ENCODE results near the gene ARHGEF39. TPM values are rescaled to one million over a fixed set of nuclear protein-coding genes. Genes with fewer than 3 reads are reported as not detected.
A peak's percentile ranks its signal among the peaks of the same experiment; 100 is the strongest.
"Not testable (repeated sequence)": the region's sequence is repeated elsewhere in the genome, so short reads cannot be mapped to it uniquely, and the experiment has no call there.

The ARHGEF39 gene
- total RNA-seq, 1 donor from 2014 or later, result 0.22 TPM

DNA sequence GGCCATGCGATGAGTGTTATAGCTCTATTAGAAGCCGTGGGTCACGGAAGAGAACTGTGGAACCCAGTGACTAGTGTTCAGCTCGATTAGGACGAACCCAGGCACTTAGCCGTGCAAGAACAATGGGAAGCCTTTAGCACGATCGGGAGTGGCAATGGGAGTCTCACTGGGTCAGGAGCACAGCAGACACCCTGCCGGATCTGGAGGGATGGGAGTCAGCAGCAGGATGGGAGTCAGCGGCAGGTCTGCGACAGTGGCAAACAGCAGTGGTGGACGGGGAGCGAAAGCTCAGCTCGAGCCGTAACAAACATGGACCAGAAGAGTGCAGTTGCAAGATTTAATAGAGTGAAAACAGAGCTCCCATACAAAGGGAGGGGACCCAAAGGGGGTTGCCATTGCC, 24.6 kb downstream of the ARHGEF39 start:
- not testable (repeated sequence) for DNase-seq (ENCODE audit: missing footprints); ATAC-seq
- intact Hi-C loops (cut with DNase I), result loop anchor here (10.0 kb wide), 1 partner anchor 244 kb away; no protein-coding TSS in a partner anchor

DNA sequence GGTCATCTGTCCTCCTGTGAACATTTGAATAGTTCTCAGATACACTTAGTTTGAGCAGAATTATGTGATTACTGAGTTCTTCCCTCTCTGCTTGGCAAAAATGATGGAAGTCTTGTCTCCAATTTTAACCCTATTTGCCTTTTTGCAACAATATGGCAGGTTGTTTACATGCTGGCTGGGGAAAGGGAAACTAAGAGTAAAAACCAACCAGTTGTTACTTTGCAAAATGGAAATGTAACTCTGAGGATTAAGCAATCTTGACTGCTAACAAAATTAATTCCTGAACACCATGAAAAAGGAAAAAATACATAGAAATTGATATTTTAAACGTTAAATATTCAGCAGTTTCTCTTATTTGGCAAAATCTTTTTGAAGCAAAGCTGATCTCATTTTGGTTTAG, 25.4 kb downstream of the ARHGEF39 start:
- DNase-seq (ENCODE audit: missing footprints) (no peak), ATAC-seq (no peak)
- intact Hi-C loops (cut with DNase I), result loop anchor here (10.0 kb wide), 1 partner anchor 245 kb away; no protein-coding TSS in a partner anchor

DNA sequence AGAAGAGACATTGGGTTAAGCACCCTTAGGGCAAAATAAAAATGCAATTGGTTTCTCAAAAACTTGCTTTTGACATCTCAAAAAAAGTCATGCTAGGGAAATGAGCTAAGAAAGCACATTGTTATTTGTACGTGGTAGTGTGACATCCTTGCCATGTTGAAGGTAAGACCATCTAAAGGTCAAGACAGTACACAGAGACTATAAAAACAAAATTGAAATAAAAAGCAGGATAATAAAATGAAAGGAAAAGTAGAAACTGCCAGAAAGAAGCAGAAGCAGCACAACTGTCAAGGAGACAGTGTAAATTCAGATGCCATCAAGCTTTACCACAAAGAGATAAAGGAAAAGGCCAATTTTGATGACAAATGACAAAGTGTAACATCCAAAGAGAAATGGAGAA, 25.8 kb downstream of the ARHGEF39 start:
- ATAC-seq; DNase-seq (ENCODE audit: missing footprints); intact Hi-C loops (cut with DNase I): not testable (repeated sequence)

DNA sequence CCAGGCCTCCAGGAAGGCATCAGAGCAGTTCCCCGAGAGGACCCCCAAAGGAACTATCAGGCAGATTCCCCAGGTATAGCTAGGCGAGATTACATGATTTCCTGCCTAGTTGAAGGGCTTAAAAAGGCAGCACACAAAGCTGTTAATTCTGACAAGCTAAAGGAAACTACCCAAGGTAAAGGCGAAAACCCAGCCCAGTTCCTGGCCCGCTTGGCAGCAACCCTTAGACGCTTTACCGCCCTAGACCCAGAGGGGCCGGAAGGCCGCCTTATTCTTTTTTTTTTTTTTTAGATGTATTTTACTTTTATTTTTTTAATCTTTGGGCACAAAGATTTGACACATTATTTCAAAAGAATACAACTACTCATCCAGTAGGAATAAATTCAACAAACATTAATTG, 26.2 kb downstream of the ARHGEF39 start:
- ATAC-seq; intact Hi-C loops (cut with DNase I); DNase-seq (ENCODE audit: missing footprints): not testable (repeated sequence)

DNA sequence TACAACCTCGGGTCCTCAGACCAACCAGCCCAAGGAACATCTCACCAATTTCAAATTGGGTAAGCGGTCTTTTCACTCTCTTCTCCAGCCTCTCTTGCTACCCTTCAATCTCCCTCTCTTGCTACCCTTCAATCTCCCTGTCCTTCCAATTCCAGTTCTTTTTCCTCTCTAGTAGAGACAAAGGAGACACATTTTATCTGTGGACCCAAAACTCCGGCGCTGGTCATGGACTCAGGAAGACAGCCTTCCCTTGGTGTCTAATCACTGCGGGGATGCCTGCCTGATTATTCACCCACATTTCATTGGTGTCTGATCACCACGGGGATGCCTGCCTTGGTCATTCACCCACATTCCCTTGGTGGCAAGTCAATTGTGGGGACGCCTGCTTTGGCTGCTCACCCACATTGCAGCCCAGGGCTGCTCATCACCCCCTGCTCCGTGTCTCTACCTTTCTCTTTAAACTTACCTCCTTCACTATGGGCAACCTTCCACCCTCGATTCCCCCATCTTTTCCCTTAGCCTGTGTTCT, 27.5 kb downstream of the ARHGEF39 start:
- DNase-seq (ENCODE audit: missing footprints); intact Hi-C loops (cut with DNase I); ATAC-seq: not testable (repeated sequence)

DNA sequence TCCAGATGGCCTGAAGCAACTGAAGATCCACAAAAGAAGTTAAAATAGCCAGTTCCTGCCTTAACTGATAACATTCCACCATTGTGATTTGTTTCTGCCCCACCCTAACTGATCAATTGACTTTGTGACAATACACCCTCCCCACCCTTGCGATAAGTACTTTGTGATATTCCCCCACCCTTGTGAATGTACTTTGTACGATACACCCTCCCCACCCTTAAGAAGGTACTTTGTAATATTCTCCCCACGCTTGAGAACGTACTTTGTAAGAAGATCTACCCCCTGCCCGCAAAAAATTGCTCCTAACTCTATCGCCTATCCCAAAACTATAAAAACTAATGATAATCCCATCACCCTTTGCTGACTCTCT, 28.1 kb downstream of the ARHGEF39 start:
- intact Hi-C loops (cut with DNase I); ATAC-seq; DNase-seq (ENCODE audit: missing footprints): not testable (repeated sequence)

DNA sequence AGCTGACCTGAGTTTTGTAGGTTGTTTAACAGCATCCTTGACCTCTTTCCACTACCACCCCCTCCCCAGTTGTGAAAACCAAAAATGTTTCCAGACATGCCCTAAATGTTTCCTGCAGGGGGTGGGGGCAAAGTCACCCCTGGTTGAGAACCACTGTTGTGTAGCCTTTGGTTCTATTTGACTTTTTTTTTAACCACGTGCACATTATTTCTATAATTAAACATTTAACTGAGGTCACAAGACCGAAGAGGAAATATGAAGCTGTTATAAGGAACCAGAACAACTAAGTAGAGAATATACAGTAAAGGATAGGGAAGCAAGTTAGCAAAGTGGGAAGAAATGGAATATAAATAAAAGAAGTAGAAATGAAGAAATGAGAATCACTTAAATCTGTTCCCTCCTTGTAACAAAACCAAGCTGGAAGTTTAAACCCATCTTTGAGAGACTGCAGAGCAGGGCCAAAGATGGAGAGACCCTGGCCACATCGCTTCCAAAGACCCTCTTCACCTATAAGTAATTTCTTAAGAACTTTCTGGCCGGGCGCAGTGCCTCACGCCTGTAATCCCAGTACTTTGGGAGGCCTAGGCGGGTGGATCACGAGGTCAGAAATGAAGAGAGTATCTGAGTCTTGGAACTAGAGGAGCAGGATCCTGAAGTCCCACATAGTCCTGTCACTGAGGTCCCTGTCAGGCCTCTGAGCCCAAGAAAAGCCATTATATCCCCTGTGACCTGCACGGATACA, 28.7 kb downstream of the ARHGEF39 start:
- DNase-seq (ENCODE audit: missing footprints), result no peak
- intact Hi-C loops (cut with DNase I), result no loop called here
- ATAC-seq, result no peak

DNA sequence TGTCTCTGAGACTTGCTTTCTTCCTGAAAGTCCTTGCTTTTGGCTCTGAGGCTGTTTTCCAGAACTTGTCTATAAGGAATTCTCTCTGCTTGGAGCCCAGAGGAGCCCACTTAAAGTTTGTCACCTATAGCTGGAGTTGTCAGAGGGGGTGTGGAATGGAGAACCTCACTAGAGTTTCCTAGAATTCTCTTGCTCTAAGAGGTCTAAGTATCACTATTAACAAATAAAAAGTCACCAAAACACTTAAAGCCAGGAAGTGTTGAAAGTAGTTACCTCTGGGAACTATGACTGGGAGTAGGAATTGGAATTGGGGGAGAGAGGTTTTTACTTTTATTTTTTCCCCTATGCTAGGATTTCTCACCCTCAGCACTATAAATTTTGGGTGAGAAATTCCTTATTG, 29.3 kb downstream of the ARHGEF39 start:
- DNase-seq (ENCODE audit: missing footprints) (no peak), ATAC-seq (no peak)
- intact Hi-C loops (cut with DNase I), result no loop called here

DNA sequence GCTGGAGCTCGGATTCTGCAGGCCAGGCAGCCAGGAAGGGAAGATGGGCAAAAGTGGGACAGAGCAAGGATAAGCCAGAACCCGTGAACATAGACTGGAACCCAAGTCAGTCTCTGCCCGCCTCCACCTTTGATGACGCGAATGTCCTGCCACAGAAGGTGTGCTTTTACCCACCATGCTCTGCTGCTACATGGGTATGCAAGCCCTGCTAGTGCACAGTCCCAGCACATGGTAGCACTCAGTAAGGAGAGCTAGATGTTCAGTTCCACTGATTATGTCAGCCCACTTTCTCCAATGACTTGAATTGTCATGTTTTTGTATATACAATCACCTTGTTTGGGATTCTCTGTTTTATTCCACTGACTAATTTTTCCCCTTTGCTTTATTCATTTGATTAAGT, 35.4 kb downstream of the ARHGEF39 start:
- ATAC-seq (no peak), DNase-seq (ENCODE audit: missing footprints) (no peak)
- intact Hi-C loops (cut with DNase I), result no loop called here

DNA sequence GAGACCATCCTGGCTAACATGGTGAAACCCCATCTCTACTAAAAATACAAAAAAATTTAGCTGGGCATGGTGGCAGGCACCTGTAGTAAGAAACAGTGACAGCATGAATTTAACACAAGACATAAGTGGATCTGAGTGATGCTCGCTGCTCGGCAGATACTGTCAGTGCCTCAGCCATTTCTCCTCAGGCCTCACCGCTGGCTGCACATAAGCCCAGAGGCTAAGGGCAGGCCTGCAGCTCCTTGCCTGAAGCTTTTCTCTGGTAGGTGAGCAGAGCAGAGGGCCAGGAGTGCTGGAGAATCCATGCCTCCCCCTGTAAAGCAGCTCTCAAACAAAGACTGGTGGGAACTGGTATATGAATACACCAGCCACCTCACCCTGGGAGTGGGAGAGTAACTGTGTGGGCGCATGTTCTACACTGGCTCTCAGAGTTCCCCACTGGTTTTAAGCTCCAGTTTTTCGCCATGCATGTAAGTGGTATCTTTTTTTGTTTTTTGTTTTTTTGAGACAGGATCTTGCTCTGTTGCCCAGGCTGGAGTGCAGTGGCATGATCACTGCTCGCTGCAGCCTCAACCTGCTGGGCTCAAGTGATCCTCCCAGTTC, 36.5 kb downstream of the ARHGEF39 start:
- intact Hi-C loops (cut with DNase I), result no loop called here
- no peak for DNase-seq (ENCODE audit: missing footprints)
- ATAC-seq, result no peak

DNA sequence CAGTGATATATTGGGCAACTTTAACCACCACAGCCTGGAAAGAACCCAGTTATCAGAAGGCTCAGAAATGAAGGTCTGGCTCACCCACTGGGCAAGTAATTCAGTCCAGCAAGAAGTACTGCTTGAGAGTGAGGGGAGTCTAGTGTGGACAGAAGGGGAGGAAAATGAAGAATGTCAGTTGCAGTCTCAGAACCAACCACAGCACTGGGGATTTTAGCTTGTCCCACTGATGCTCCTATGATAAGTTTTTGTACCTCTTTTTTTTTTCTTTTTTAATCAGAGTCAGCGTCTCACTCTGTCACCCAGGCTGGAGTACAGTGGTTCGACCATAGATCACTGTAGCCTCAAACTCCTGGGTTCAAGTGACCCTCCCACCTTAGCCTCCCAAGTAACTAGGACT, 37.4 kb downstream of the ARHGEF39 start:
- ATAC-seq (no peak), DNase-seq (ENCODE audit: missing footprints) (no peak)
- intact Hi-C loops (cut with DNase I), result no loop called here

DNA sequence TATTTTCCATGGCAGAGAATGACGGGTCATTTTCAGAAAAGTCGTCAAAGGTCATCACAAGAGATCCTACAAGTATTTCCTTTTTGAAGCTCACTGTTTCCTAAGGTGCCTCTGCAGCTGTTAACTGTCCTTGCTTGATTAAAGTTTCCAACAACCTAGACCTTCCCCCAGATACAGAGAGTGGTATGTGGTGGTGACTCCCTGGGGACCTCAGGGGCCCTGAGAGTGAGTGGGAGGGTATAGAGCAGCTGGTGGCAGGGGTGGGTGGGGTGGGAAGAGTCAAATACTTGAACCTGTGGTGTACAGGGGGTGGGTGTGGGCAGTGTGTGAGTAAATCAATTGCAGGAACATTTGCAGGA, 45.2 kb downstream of the ARHGEF39 start:
- intact Hi-C loops (cut with DNase I), result no loop called here
- no peak for DNase-seq (ENCODE audit: missing footprints)
- ATAC-seq, result no peak

DNA sequence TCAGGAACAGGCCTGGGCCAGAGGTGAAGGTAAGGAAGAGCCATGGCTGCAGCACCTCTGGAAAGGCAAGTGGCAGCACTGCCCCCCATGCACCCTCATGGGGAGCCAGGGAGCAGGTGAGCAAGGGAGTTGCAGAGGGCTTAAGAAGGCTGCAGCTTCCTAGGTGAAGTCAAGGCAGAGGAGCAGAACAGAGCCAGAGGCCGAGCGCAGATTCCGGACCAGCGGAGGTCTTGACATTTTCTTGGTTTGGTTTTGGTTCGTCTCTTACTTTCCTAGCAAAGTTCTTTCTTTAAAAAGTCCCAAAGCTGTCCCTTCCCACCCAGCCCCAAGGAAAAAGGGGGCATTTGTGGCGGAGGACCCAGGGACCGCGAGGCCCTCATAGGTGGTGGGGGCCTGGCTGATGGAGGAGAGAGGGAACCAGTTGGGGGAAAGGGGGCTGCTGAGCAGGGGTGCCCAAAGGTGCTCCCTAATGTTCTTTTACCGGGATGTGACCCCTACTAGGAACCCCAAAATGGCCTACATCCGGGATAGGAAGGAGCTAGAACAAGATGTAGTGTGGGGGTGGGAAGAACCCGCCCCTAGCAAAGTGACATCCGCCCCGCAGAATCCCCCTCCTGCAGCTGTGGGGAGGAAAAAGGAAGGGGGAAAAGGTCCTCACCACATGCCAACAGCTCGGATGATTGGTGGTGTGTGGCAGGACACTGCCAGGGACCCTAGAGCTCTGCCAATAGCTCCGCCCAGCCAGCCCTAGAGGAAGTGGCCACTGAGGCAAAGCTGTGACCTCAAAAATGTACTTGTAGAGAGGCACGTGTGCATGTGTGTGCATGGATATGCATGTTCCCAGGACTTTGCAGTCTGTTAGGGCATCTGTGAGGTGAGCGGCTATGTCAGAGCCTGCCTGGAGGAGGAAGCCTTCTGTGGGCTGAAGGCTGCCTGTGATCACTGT, 45.9 kb downstream of the ARHGEF39 start:
- DNase-seq (ENCODE audit: missing footprints) (no peak), ATAC-seq (peak; percentile 33)
- intact Hi-C loops (cut with DNase I), result no loop called here

DNA sequence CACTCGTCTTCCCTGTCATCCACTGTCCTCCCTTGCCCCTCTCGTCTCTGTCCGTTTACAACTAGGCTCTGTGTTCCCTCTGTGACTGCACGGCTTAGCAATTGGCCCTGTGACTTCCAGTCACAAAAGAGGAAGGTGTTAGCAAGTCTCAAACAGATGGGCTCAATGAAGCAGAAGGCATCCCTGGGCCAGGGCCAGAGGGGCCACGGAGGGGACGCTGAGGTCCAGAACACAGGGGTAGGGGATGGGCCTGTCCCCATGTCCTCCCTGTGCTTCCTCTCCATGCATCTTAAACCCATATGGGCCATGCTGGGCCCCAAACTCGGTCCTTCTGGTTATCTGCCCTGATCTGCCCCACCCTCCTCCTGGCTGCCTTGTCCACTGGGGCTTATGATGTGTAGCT, 46.7 kb downstream of the ARHGEF39 start, which contains the start of gene CD72:
Gene CD72 (minus strand): TSS at position 89 of the 403 bp plus-strand sequence. CDS start 110 bp downstream, outside the sequence.
- intact Hi-C loops (cut with DNase I), result no loop called here

DNA sequence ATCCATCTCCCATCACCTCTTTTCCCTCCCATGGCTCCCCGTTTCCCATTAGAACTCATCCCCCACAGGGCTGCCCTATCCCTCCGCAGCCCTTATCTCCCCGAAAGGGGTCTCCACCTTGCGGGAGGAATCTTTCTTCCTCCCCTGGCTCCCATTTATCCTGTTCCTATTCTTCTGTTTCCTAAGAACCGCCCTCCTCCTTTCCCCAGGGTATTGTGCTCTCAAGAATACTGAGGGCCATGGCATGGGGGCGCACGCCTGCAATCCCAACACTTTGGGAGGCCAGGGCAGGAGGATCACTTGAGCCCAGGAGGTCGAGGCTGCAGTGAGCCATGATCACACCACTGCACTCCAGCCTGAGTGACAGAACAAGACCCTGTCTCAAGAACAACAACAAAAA, 47.4 kb downstream of the ARHGEF39 start:
- intact Hi-C loops (cut with DNase I), result no loop called here
- no peak for ATAC-seq
- no peak for DNase-seq (ENCODE audit: missing footprints)

More for the DNA sequence above, 46.7 kb downstream of the ARHGEF39 start, which contains the start of gene CD72:
- DNase-seq (ENCODE audit: missing footprints), result no peak
- ATAC-seq, result peak; percentile 40

DNA sequence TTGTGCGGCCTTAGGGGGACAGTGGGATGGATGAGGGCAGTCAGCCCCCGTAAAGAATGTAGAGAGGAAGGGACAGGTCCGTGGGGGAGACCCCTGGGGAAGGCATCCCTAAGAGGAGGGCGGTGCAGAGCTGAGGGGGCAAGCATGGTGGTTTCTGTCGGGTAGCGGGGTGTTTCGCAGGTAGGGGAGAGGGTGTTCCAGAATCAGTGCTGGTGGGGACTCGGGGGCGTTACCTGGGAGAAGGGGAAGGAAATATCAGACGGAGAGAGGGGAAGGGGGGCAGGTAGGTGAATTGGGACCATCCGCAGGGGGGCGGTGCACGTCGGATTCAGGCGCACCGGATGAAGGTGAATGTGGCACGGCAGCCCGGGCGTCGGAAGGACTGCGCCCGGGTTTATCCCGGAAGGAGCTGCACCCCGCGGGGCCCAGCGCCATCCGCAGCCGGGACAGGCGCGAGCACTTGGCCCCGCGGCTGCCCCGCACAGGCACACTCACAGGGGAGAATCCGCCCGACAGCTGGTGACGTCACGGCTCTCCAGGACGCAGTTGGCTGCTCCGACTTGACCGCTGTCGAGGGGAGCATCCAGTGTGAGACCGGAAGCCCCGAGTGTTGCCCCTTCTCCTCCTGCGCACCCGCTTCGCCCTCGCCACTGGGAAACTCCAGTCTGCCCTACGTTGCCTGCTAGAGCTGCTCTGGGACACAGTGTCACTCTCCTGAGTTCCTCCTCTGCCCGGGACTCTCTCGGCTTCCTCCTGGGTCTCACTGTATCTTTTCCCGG, 48.1 kb downstream of the ARHGEF39 start:
- intact Hi-C loops (cut with DNase I), result no loop called here
- ATAC-seq, result peak; percentile 49
- peak; percentile 86 for DNase-seq (ENCODE audit: missing footprints)

DNA sequence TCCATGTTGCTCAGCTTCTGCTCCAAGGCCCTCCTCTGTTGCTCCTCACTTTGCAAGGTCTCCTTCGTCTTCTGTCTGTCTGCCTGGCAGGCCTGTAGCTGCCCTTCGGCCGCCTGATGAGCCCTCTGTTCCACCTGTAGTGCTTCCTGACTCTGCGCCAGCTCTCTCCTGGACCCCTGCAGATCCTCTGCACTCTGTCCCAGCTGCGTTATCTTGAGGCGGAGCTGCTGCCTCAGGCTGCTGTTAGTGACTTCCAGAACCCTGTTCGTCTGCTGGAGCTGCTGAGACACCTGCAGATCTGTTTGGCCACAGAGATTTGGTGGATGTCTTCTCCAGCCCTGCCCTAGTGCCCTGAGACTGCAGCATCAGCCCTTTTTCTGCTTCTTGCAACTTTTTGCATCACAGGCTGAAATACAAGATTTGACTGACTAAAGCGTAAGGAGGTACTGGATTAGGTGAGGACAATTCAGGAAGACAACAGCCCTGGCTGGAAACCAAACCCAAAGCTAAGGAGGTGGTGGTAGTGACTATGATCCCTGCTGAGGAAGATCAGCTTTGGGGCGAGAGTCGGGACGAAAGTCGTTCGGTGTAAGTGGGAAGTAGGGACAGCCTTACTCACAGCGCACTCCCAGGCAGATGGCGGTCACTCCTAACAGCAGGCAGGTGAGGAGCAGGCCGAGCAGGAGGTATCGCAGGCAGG, 48.9 kb downstream of the ARHGEF39 start:
- intact Hi-C loops (cut with DNase I), result no loop called here
- no peak for DNase-seq (ENCODE audit: missing footprints)
- ATAC-seq, result no peak

DNA sequence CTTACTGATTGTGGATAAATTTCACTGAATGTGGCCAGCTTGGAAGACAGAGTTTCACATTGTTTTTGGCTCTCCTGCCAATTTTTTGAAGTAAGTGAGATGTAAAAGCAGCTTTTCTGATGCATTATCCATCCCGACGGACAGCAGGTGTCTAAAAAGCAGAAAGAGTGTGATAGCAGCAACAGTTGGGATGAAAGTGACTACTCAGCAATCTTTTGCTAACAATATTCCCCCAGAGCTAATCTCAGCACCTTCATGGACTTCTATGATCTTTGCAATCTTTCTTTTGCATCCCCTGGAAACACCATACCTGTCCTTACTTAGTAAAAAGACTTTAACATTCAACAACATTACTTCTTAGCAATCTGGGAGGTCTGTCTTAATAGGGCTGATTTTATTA, 52.2 kb downstream of the ARHGEF39 start:
- intact Hi-C loops (cut with DNase I), result no loop called here
- no peak for ATAC-seq
- no peak for DNase-seq (ENCODE audit: missing footprints)

All from Right ventricle myocardium inferior (tissue), 1 donor.